Cerebellar cortex (tissue), 1 donor: ENCODE results near the gene DDX31.
A peak's percentile ranks its signal among the peaks of the same experiment; 100 is the strongest.

ENCODE experiments used
- DNase-seq: peaks from one replicate; pipeline ENCODE4 v3.0.0-alpha.2; 2015; ENCODE audit warnings: low spot score

The DDX31 gene

DNA sequence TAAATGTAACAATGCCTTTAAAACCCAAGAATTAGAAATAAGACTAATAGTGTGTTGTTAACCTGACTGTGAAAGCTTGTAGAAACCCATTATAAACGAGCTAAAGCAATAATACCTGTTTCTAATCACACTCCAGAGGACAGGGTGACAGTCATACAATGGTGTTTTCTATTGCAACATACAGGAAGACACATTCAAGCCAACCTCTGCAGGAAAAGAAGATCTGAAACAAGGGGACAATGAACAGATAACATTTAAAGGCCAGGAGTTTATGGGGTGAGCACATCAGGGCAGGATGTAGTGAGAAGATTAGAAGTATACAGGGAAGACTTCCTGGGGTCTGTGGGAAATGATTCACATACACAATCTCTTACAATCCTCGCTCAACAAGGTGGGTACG, 73.6 kb downstream of the DDX31 start:
- no peak for DNase-seq

DNA sequence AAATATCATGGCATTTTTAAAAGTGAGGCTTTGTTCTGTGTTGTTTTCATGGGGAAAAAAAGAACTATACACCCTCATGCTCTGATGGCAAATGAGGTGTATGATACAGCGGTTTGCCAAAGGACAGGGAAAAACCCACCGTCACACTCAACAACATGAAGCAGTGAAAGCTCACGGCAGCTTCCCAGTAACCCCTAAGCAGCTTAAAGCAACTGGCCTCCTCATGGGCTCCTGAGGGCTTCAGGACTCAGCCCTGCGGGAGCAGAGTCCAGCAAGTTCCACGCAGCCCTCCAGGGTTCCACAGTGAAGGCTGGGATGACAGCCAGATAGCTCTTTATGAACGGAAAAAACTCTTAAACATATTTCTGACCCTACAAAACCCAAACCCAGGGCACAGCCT, 74.5 kb downstream of the DDX31 start:
- no peak for DNase-seq

DNA sequence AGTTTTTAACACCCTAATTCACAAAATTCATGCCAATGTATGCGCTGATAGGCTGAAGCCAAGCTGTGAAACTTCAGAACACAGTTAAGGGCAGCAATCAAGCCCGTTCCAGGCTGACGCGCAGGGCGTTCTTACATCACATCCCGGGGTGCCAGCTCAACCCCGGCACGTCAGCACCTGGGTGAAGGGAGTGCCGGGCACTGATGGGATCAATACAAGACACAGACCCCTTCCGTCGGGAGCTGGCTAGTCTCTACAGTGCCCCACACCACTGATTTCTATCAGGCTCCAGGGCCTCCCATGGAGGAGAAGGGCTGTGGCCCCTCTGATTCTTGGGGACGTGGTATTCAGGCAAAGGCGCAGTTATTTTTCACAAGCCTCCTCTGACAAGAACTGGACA, 75.4 kb downstream of the DDX31 start:
- no peak for DNase-seq

DNA sequence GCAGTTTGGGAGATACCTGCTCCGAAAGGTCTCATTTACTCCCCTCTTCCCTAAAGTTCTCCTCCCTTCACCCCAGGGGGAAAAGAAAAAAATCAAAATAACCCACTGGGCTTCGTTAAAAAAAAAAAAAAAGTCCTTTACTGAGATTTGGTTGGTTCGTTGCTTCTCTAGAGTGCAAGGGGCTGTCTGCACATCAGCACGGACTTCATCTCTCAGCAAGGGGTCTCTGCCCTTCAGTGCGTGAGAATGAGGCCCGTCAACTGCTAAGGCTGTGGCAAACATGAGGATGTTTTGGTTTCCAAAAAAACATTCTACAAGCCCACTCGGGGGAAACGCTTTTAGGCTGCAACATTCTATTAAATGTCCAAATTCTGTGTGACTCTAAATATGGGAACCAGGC, 77.3 kb downstream of the DDX31 start:
- DNase-seq, result no peak

DNA sequence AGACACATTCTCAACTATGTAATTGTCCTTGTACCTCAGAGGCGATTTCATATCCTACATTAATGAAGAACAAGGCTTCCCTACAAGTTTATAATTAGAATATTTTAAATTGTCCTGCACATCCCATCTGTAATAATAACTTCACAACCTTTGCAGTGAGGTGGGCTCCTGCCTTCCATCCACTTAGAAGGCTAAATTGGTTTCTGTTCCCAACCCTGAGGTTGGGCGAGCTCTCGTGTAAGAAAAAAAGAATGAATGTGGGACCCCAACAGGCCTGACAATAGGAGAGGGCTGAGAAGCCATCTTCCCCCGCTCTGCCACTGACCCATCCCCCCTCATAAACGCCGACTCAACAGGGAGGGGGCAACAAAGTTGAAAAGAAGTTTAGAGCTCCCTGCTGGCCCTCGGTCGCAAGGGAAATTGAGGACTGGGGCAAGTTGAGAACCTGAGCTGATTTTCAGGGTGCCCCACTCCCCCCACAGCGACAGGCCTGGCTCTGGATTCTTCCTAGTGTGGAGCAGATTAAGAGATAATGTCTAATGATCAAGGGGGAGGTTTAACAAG, 78.0 kb downstream of the DDX31 start:
- DNase-seq, result no peak

DNA sequence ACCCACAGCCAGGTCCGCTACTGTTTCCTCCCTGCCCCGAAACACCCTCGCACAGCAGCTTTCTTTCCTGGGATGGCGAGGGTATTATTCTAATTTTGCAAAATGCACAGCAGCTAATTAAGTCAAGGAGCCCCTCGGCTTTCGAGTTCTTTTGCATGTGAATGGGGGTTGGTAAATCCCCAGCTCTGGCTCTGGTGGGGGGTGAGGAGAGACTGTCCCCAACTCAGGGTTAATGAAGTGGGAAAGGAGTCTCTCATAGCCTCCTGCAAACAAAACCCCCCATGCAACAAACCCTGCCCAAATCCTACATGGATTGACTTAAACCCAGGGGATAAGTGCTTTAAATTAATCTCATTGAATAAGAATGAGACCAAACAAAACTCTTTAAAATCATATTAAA, 78.5 kb downstream of the DDX31 start:
- no peak for DNase-seq

DNA sequence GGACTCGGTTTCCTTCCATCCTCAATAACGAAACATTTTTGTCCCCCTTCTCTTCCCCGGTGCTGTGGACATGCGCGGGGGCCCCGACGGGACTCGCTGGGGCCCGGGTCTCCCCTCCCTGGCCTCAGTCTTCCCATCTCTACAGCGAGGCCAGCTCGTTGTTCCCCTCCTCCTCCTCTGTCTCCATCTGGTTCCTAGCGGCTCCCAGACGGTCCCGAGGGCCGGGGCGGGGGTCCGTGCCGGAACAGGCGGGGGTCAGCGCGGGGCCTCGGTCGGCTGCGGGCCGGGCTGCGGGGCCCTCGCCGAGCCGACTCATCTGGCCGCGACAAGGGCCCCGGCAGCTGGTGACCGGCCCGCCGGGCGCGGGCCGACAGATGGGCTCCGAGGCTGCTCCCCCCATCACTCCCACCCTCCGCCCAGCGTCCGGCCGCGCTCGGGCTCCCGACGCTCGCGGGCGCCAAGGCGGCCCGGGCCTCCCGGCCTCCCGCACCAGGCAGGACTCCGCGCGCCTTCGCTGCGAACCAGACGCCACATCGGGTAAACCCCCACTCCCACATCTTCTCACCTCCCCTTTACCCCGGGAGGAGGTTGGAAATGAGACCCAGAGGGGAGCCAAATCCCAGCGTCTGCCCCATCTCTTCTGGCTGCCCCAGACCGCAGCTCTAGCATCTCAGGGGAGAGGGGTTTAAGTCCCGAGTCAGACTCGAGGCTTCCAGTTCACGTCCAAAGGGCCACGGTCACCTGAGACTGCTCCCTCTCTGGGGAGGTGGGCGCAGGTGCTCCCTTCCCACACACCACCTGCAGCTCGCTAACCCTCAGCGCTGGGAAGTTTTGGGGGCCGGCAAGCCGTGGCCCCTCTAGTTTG, 79.2 kb downstream of the DDX31 start:
- DNase-seq, result no peak

DNA sequence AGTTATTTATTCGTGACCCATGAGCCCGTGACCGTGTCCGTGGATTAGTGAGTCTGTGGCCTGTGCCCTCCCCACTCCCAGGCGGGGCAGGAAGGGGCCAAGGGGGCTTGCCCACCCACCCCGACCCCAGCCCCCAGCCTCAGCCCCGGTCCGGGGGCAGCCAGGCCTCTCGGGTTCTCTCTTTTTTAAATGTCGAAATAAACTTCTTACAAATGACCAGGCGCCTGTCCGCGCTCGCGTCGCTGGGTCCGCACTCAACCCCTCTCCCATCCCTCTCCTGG, 79.8 kb downstream of the DDX31 start:
- no peak for DNase-seq

DNA sequence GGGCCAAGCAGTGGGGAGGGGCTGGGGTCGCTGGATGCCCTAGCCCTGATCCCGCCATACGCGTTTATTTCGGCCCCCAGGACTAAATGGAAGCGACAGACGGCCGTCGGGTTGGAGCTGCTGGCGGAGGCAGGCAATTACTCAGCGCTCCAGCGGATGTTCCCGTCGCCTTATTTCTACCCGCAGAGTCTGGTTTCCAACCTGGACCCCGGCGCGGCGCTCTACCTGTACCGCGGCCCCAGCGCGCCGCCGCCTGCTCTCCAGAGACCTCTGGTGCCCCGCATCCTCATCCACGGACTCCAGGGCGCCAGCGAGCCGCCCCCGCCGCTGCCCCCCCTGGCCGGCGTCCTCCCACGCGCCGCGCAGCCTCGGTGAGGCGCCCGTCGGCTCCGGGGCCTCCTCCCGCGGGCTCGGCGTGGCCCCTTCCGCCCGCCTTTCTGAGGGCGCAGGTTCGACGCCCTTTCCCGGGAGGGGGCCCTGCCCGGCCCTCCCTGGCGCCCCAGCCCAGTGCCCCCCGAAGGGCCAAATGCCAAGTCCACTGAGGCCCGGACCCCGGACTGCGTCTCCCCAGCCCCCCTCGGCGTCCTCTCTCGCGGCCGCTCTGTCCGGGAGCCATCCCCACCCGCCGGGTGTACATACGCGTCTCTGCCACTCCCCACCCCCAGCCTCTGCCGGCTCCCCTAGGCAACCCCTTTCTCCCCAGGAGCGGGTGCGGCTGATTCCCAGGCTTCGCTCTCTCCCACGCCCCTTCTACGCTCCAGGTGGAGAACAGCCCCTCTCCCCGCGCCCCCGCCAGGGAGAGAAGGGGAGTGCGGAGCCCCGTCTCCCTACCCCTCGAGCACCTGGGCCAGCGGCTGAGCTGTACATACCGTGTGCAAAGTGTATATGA, 80.4 kb downstream of the DDX31 start:
- no peak for DNase-seq

DNA sequence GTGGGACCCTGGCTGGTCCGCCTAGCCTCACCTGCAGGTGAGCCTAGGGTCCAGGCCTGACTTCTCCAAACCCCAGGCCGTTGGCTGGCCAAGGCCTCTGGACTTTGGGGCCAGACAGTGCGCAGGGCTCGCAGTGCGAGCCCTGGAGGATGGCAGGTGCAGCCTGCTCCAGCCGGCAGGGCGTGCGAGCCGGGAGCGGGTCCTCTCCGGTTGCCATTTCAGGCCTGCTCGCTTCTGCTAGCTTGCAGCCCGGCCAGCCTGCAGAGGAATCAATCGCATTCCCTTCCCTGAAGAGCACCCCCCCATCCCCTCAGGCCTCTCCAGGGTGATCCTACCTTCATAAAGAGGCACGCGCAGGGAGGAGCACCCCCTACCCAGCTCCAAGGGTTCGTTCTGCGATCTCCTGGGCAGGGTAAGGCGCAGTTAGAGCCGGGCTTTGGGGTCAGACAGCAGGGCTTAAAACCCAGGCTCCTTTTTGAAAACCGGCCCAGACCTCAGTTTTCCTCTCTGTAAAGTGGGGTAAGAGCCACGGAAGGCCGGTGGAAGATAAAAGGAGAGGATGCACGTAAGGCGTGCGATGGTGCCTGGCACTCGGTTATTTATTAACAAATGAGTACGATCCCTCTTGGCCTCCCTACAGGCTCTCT, 81.2 kb downstream of the DDX31 start:
- peak; percentile 33 for DNase-seq

DNA sequence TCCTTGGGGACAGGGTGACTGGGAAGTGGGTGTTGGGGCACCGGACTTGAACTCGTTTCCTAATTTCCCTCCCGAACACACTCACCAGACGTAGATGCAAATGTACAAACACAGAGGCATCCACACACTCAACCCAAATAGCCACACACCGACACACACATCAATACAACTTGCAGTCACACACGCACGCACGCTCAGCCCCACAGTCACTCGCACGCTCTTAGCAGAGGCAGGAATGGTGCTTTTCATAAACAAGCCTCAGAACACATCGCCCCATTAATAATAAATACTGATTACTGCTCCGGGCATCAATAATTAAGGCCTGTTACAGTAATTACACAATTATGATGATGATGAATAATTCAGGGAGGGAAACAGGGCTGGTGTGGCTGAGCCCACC, 81.7 kb downstream of the DDX31 start:
- DNase-seq, result peak; percentile 39

DNA sequence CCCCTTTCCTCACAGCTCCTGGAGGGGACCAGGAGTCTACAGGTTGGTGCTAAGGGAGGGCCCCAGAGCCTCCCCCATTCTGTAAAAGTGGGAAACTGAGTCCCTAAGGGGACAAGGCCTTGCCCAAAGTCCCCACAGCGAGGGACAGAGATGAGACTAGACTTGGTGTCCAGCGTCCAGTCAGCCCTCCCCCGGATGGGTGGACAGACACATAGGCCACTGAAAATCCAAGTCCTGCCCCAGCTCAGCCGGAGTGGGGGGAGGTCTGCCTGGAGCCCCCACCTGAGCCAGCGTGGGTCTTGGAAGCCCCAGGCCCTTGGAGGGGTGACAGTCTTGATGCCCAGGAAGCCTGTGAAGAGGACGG, 82.2 kb downstream of the DDX31 start:
- DNase-seq, result no peak

DNA sequence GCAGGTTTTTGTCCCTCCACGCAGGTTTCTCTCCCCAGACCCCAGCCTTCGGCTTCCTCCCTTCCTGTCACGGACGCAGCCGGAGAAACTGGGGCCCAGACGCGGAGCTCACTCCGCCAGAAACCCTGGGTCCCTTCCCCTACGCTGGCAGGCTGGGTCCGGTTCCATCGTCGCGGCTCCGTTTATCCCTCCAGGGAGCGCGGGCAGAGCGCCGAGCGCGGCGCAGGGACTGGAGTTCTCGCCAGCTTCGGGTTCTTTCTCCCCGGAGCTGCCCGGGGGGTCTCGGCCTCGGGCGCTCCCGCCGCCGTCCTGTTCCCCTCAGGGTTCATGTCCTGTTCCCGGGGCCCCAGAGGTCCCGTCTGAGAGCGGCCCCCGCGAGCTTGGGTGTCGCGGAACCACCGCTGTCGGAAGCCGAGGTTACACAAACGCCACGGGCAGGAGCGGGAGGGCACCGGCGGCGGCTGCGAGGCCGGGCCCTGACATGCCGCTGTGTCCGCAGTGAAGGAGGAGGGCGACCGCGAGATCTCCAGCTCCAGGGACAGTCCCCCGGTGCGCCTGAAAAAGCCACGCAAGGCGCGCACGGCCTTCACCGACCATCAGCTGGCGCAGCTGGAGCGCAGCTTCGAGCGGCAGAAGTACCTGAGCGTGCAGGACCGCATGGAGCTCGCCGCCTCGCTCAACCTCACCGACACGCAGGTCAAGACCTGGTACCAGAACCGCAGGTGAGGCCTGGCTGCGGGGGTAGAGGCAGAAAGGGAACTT, 82.8 kb downstream of the DDX31 start:
- no peak for DNase-seq

DNA sequence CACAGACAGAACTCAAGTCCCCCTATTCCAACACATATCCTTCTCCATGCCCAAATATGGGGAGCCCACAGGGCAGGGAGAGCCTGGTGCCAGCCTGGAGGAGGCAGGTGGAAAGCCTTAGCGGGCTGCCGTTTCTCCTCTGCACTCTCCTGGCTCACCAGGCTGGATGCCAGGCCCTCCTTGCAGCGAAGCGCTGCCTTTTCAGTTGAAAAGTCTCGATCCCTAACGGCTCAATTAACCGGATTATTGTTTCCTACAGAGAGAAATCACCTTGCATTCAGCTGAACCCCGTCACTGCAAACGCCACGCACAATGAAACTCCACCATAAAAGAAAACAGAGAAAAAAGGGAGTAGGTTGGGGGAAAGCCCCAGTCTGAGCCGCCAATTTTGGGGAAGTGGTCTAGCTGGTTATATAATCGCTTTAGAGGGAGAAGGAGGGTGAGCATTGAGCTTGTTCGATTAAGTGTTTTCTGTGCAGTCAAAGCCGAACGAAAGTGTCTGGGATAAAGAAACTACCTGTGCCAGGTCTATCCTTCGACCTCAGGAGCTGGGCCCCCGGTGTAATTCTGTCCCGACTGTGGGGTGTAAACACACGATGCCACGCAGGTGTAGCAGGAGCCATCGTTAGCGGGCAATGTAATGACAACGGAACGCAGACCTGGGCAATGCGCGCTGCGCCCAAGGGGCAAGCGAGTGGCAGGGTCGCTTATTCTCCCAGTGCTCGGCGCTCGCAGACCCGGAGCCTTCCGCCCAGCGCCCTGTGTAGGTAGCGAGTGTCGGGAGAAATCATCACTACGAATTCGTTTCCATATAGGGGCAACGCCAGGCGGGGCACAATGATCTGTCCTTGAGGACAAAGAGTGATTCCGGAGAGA, 83.6 kb downstream of the DDX31 start:
- peak; percentile 55 for DNase-seq

DNA sequence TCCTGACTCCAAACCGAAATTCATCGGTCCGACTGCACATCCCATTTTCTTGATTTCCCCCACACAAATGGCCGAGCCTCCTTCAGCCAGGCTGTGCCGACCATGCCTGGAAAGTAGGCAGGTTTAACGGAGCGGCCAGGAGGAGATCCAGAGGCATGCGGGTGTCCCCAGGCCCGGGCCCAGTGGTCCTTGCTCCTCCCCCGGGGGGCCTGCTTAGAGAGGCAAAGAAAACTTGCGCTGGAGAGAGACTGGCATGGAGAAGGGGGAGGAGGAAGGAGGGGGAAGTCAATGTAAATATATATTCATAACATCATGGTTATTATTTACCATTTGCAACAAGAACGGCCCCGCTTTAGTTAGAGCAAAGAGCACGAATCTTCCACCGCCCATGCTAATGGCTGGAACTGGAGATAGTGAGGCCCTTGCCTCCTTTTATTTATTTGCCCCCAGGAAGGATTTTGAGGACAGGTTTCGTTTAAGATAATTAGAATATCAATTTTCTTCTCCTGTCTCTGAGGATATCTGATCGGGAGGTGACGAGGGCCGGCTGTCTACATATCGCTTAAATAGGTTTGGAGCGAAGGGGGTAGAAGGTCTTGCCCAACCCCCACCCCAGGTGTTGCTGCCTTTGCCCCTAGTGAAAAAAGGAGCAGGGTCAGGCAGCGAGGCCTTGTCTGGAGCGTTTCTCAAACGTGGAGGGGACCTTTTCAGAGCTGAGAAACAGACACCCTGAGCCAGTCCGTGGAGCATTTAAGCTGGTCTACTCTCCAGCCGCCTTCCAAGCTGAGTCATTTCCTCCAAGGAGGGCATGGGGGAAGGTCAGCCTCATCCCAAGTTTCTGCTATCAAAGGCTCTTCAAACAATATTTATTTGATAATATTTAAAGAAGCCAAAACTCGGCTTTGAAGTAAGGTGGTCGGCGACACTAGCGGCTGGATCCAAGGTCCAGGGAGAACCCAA, 84.9 kb downstream of the DDX31 start:
- peak; percentile 43 for DNase-seq

DNA sequence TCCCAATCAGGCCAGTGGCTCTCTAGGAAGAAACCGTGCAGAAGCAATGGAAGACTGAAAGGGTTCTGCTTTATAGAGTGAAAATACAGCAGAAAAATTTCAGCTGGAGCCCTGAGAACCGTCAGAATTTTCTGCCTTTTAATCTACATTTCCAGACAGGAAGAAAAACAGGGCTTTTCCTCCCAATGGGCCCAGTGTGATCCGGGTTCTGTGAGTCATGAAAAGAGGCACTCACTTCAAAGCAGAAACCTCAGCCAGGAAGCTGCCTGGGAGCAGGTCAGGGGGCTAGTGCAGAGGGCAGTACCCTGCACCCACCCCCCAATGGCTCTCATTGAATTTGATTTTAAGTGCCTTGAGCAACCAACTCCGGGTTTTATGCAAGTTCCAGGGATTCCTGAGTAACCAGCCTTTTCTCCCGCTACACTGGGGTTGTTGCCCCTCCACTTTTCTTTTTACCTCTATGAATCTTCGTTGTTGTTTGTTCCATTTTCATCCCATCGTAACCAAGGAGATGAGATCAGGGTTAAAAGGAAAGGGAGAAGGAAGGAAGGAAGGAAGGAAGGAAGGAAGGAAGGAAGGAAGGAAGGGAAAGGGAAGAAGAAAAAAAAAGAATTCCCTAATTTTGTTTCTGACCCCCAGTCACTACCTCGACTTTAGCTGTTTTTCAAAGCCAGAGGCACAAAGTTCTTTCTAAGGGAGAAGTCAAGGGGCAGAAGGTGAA, 86.0 kb downstream of the DDX31 start:
- peak; percentile 40 for DNase-seq

DNA sequence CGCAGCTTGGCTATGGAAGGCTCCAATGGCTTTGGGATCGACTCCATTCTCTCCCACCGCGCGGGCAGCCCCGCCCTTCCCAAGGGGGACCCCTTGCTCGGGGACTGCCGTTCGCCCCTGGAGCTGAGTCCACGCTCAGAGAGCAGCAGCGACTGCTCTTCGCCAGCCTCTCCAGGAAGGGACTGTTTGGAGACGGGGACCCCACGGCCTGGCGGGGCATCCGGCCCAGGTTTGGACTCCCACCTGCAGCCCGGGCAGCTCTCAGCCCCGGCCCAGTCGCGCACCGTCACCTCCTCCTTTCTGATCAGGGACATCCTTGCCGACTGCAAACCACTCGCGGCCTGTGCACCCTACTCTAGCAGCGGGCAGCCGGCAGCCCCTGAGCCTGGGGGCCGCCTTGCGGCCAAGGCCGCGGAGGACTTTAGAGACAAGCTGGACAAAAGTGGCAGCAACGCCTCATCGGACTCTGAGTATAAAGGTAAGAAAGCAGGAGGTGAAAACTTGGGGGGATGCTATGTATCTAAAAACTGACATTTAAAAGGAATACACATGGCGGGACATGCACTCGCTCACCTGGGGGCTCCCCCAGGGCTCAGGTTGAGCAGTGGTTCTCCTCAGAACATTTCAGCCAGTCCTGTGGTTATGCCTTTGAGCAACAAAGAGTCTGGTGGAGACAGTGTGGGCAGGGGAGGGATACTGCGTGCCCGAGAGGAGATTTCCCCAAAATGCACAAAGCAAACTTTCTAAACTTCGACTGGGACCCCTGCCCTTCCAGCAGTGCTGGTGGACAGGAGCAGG, 86.8 kb downstream of the DDX31 start:
- DNase-seq, result peak; percentile 38

DNA sequence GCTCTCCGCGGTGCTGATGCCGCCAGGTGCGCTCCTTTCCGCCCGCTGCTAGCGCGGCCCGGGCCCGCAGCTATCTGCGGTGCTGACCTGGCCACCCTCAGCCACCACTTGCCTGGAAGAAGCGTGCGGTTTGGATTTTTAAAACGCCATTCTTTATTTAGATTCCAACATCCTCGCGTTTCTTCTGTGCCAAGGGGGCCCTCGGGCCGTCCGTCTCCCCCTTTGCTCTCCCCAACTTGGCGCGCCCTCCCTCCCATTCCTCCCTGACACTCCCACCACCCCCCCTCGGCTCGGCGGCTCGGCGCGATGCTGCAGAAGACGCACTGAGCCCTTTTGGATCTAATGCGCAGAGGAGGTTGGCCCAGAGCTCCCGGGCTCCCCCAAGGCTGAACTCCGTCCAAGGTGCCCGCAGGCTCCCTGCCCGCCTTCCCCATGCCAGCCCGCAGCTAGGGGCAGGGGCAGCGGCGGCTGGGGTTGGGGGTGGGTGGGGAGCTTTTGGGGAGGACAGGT, 87.5 kb downstream of the DDX31 start, which contains the start of gene BARHL1:
TSS of gene BARHL1 (plus strand) at position 331 of the 510 bp plus-strand sequence. CDS start 192 bp downstream, outside the sequence.
- DNase-seq, result peak; percentile 61
